ENCODE results near the gene SH3PXD2A.

DNA sequence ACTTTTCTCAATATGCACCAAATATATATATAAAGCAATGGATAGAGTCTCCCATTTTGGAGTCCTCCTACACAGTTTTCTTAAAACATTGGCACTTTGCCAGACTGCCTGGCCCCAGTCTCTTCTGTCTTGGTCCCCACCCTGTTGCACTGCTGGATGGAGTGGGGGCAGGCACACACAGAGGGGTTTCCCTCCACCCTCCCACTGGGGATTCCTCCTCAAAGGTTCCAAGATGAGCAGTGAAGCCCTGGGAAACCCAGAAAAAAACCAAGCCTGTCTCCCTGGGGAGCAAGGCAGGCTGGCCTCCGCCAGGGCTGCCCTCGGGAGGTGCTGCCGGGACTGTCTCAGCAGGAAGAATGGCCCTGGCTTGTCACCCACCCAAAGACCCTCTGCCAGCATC, 68.0 kb downstream of the SH3PXD2A start:
- TF ChIP-seq, protein P1, sequence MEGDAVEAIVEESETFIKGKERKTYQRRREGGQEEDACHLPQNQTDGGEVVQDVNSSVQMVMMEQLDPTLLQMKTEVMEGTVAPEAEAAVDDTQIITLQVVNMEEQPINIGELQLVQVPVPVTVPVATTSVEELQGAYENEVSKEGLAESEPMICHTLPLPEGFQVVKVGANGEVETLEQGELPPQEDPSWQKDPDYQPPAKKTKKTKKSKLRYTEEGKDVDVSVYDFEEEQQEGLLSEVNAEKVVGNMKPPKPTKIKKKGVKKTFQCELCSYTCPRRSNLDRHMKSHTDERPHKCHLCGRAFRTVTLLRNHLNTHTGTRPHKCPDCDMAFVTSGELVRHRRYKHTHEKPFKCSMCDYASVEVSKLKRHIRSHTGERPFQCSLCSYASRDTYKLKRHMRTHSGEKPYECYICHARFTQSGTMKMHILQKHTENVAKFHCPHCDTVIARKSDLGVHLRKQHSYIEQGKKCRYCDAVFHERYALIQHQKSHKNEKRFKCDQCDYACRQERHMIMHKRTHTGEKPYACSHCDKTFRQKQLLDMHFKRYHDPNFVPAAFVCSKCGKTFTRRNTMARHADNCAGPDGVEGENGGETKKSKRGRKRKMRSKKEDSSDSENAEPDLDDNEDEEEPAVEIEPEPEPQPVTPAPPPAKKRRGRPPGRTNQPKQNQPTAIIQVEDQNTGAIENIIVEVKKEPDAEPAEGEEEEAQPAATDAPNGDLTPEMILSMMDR (conservative IDR thresholded peaks at IDR 0.05 in 1 of 2, IDR thresholded peaks at IDR 0.05 in 1 of 2; ENCODE audit: extremely low read depth in 1 of 2, insufficient read depth in 1 of 2, low read depth in 1 of 2, low read length in 2 of 2) = no peak
- TF ChIP-seq EZH2 (IDR thresholded peaks at IDR 0.05; ENCODE audit: borderline replicate concordance, low read length) = no peak

Data from mammary epithelial cell (primary cell).